Stromal cell of bone marrow (primary cell): ENCODE results near the gene CDC14A.

Experiments used
- DNase-seq: peaks from one replicate; pipeline ENCODE4 v3.0.0-alpha.2; 2012; ENCODE audit warnings: low read depth

CDC14A gene

DNA sequence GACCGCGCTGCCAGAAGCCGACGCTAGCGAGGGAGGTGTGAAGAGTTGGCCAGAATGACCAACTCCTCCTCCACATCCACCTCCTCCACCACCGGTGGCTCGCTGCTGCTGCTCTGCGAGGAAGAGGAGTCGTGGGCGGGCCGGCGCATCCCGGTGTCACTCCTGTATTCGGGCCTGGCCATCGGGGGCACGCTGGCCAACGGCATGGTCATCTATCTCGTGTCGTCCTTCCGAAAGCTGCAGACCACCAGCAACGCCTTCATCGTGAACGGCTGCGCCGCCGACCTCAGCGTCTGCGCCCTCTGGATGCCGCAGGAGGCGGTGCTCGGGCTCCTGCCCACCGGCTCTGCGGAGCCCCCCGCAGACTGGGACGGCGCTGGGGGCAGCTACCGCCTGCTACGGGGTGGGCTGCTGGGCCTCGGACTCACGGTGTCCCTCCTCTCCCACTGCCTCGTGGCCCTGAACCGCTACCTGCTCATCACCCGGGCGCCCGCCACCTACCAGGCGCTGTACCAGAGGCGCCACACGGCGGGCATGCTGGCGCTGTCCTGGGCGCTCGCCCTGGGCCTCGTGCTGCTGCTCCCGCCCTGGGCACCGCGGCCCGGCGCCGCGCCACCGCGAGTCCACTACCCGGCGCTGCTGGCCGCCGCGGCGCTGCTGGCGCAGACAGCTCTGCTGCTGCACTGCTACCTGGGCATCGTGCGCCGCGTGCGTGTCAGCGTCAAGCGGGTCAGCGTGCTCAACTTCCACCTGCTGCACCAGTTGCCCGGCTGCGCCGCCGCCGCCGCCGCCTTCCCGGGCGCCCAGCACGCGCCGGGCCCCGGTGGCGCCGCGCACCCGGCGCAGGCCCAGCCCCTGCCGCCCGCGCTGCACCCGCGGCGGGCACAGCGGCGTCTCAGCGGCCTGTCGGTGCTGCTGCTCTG lies 186.9 kb downstream of the CDC14A start:
- DNase-seq, result no peak

GRCh38 chr1:100539836-100540536 lies 187.7 kb downstream of the CDC14A start:
- no peak for DNase-seq

- DNase-seq, result no peak
Measured at GRCh38 chr1:100542285-100542684, 190.0 kb downstream of the CDC14A start.

GRCh38 chr1:100543640-100544039 lies 191.3 kb downstream of the CDC14A start:
- no peak for DNase-seq

GRCh38 chr1:100544791-100545190 lies 192.5 kb downstream of the CDC14A start:
- DNase-seq, result no peak

DNA sequence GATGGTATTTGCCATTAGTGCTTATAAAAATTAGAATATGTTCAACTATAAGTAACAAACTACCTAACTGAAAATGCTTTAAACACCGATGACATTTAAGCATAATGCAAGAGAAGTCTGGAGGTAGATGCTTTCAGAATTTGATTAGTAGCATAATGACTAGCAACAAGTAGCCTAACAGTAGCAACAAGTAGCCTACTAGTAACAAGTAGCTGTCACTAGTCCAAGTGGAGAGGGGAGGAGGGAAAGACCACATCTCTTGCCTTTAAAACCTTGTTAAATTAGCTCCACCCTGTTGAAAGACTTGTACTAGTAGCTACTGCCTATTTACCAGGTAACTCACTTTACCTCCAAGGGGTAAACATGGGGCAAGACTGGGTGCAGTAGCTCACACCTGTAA lies 193.5 kb downstream of the CDC14A start:
- no peak for DNase-seq

GRCh38 chr1:100552031-100552430 lies 199.7 kb downstream of the CDC14A start:
- no peak for DNase-seq

DNA sequence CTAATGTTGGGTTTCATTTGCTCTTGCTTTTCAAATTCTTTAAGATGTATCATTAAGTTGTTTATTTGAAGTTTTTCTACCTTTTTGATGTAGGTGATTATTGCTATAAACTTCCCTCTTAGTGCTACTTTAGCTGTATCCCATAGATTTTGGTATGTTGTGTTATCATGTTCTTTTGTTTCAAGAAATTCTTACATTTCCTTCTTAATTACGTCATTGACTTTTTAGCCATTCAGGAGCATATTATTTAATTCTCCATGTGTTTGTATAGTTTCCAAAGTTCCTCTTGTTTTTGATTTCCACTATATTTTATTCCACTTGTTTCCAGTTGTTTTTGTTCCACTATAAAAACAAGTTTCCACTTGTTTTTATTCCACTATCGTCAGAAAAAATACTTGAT lies 200.6 kb downstream of the CDC14A start:
- no peak for DNase-seq

DNA sequence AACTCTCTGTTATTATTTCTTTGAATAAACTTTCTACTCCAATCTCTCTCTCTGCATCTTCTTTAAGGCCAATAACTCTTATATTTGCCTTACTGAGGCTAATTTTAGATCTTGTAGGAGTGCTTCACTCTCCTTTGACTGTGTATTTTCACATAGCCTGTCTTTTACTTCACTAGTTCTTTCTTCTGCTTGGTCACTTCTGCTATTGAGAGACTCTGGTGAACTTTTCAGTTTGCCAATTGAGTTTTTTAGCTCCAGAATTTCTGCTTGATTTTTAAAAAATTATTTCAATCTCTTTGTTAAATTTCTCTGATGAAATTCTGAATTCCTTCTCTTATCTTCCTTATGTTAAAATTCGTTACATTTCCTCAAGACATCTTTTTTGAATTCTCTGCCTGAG lies 203.9 kb downstream of the CDC14A start:
- DNase-seq, result no peak

DNA sequence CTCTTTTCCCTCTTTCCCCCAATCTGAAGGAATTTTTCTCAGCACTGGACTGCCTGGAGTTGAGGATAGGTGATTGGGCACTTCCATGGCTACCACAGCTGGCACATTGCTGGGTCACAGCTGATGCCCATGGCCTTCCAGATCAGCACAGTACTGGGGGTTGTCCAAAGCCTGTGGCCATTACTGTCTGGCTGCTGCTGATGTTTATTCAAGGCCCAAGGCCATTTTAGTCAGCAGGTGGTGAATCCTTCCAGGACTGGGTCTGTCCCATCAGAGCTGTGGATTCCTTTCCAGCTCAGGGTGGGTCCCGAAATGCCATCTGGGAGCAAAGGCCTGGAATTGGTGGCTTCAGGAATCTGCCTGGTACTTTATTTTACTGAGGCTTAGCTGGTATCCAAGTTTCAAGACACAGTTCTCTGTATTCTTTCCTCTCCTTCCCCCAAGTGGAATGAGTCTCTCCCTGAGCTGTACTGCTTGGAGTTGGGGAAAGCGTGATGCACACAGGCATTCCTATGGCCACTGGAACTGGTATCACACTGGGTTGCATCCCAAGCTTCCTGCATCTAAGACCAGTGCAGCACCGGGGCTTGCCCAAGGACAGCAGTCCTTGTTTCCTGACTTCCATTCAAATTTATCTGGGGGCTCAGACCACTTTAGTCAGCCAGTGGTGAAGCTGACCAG lies 204.8 kb downstream of the CDC14A start:
- DNase-seq, result no peak

DNA sequence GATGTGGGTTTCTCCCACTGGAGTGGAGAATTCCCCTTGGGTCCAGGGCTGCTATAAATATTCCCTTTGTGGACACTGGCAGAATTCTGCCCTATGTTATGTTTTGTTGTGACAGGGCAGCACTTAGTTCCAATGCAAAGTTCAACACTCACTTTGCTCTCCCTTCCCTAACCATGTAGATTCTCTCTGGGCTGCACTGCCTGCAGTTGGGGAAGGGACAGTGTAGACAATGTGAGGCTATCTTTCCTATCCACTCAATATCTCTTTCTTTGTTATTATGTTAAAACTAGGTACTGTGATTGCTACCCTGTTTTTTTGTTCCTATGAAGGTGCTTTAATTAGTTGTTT lies 205.3 kb downstream of the CDC14A start:
- DNase-seq, result no peak

DNA sequence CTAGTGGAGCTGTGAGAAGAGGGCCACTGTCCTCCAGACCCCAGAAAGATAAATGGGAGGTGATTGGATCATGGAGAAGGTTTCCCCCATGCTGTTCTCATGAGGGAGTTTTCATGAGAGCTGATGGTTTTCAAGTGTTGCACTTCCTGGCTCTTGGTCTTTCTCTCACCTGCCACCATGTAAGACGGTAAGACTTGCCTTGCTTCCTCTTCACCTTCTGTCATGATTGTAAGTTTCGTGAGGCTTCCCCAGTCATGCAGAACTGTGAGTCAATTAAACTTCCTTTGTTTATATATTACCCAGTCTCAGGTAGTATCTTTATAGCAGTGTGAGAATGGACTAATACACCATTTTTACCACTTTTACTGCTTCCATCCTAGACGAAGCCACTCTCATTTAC lies 213.2 kb downstream of the CDC14A start:
- no peak for DNase-seq

GRCh38 chr1:100565937-100566699 lies 213.8 kb downstream of the CDC14A start:
- DNase-seq, result no peak

DNA sequence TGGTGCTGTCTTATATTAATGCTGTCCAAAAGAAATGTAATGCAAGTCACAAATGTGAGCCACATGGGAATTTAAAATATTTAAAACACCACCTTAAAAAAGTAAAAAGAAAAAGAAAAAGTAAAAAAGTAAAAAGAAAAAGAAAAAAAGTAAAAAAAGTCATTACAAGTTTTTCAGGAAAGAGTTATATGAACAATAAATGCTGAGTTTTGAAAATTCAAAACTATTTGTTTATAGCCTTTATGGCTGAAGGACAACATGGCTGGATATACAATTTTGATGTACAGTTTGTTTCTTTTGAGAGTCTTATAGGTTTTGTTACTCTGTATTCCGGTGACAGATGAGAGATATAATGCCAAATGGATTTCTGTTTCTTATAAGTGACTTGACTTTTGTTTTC lies 214.8 kb downstream of the CDC14A start:
- DNase-seq, result no peak
